HEK293 (cell line): ENCODE data around the gene BDH1.

Experiments
- BCL11A ChIP-seq: fragments of 450-650 bp; formaldehyde crosslinking; IDR thresholded peaks from 2 replicates; pipeline ENCODE4 v1.5.1; 2016; ENCODE audit warnings: low read depth, missing biosample characterization, missing genetic modification characterization
- BCL11B ChIP-seq: fragments of 450-650 bp; formaldehyde crosslinking; IDR thresholded peaks from 2 replicates; pipeline ENCODE4 v1.5.1; 2016; ENCODE audit warnings: low read depth, missing biosample characterization, missing genetic modification characterization
- GLI4 ChIP-seq: fragments of 450-650 bp; formaldehyde crosslinking; IDR thresholded peaks from 2 replicates; pipeline ENCODE4 v1.5.1; 2016; ENCODE audit warnings: missing biosample characterization, missing genetic modification characterization
- GLIS1 ChIP-seq: fragments of 450-650 bp; formaldehyde crosslinking; IDR thresholded peaks from 2 replicates; pipeline ENCODE4 v1.5.1; 2016; ENCODE audit warnings: missing biosample characterization, missing genetic modification characterization
- ZIC2 ChIP-seq: fragments of 450-650 bp; formaldehyde crosslinking; IDR thresholded peaks from 2 replicates; pipeline ENCODE4 v1.5.1; 2016; ENCODE audit warnings: missing biosample characterization, missing genetic modification characterization
- ZNF239 ChIP-seq: fragments of 450-650 bp; formaldehyde crosslinking; IDR thresholded peaks from 2 replicates; pipeline ENCODE4 v1.5.1; 2016; ENCODE audit warnings: missing biosample characterization, missing genetic modification characterization
- ZNF302 ChIP-seq: fragments of 450-650 bp; formaldehyde crosslinking; IDR thresholded peaks from 2 replicates; pipeline ENCODE4 v1.5.1; 2016; ENCODE audit warnings: missing biosample characterization, missing genetic modification characterization, low read depth
- ZNF354C ChIP-seq: fragments of 450-650 bp; formaldehyde crosslinking; IDR thresholded peaks from 2 replicates; pipeline ENCODE4 v1.5.1; 2016; ENCODE audit warnings: missing biosample characterization, missing genetic modification characterization, low read depth, borderline replicate concordance
- ZNF501 ChIP-seq: fragments of 450-650 bp; formaldehyde crosslinking; IDR thresholded peaks from 2 replicates; pipeline ENCODE4 v1.5.1; 2016; ENCODE audit warnings: missing biosample characterization, missing genetic modification characterization
- ZNF707 ChIP-seq: fragments of 450-650 bp; formaldehyde crosslinking; IDR thresholded peaks from 2 replicates; pipeline ENCODE4 v1.5.1; 2016; ENCODE audit warnings: missing biosample characterization, missing genetic modification characterization
- TF ChIP-seq, protein P1 (sequence below): fragments of 450-650 bp; formaldehyde crosslinking; IDR thresholded peaks from 2 replicates; pipeline ENCODE4 v1.5.1; 2016; ENCODE audit warnings: missing biosample characterization, missing genetic modification characterization
- TF ChIP-seq, protein P2 (sequence below): fragments of 450-650 bp; formaldehyde crosslinking; IDR thresholded peaks from 2 replicates; pipeline ENCODE4 v1.5.1; 2017; ENCODE audit warnings: missing biosample characterization, missing genetic modification characterization
- TF ChIP-seq, protein P3 (sequence below): fragments of 450-650 bp; formaldehyde crosslinking; IDR thresholded peaks from 2 replicates; pipeline ENCODE4 v1.5.1; 2016; ENCODE audit warnings: missing biosample characterization, missing genetic modification characterization
- TF ChIP-seq, protein P4 (sequence below): fragments of 450-650 bp; formaldehyde crosslinking; IDR thresholded peaks from 2 replicates; pipeline ENCODE4 v1.5.1; 2016; ENCODE audit warnings: missing biosample characterization, missing genetic modification characterization, low read depth

DNA sequence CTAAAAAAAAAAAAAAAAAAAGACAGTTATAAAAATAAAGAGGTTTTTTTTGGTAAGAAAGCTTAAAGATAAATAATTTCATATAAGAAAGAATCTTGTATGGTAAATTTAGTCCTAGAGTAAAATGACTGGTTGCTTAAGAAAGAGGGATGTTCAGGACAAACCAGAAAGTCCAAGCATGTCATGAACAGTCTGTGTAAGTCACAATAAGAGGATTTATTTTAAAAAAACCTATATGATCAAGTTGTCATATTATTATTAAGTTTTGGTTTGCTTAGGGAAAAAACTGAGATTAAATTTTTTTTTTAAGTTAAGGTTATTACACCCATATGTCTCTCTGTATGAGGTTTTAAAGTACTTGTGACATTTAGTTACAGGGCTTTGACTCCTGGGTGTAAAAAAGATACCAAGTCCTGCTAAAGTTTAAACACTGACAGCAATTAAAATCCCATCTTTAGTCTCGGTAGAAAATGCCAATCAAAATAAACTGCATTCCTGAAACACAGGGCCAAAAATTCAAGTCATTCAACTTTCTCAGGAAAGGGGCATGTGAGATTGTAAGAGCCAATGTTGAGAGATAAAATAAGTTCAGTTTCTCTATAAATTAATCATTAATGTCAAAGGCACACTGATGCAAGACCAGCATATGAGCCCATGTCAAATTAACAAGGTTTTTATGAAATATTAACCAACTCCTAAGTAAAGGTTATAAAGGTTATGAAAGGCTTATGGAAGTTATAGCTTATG is 8.5 kb upstream of the BDH1 start:
- TF ChIP-seq, protein P1, sequence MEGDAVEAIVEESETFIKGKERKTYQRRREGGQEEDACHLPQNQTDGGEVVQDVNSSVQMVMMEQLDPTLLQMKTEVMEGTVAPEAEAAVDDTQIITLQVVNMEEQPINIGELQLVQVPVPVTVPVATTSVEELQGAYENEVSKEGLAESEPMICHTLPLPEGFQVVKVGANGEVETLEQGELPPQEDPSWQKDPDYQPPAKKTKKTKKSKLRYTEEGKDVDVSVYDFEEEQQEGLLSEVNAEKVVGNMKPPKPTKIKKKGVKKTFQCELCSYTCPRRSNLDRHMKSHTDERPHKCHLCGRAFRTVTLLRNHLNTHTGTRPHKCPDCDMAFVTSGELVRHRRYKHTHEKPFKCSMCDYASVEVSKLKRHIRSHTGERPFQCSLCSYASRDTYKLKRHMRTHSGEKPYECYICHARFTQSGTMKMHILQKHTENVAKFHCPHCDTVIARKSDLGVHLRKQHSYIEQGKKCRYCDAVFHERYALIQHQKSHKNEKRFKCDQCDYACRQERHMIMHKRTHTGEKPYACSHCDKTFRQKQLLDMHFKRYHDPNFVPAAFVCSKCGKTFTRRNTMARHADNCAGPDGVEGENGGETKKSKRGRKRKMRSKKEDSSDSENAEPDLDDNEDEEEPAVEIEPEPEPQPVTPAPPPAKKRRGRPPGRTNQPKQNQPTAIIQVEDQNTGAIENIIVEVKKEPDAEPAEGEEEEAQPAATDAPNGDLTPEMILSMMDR (tag by site-specific recombination): no peak
- TF ChIP-seq GLIS1 (tag by site-specific recombination): no peak
- no peak for TF ChIP-seq ZNF501 (tag by site-specific recombination)
- no peak for TF ChIP-seq ZNF239 (tag by site-specific recombination)
- TF ChIP-seq BCL11A (tag by site-specific recombination): no peak
- no peak for TF ChIP-seq GLI4
- TF ChIP-seq ZNF707 (tag by site-specific recombination): no peak
- TF ChIP-seq ZNF354C (tag by site-specific recombination): no peak
- no peak for TF ChIP-seq ZIC2 (tag by site-specific recombination)
- no peak for TF ChIP-seq ZNF302 (tag by site-specific recombination)
- TF ChIP-seq, protein P2, sequence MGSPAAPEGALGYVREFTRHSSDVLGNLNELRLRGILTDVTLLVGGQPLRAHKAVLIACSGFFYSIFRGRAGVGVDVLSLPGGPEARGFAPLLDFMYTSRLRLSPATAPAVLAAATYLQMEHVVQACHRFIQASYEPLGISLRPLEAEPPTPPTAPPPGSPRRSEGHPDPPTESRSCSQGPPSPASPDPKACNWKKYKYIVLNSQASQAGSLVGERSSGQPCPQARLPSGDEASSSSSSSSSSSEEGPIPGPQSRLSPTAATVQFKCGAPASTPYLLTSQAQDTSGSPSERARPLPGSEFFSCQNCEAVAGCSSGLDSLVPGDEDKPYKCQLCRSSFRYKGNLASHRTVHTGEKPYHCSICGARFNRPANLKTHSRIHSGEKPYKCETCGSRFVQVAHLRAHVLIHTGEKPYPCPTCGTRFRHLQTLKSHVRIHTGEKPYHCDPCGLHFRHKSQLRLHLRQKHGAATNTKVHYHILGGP (tag by site-specific recombination): no peak
- TF ChIP-seq, protein P3, sequence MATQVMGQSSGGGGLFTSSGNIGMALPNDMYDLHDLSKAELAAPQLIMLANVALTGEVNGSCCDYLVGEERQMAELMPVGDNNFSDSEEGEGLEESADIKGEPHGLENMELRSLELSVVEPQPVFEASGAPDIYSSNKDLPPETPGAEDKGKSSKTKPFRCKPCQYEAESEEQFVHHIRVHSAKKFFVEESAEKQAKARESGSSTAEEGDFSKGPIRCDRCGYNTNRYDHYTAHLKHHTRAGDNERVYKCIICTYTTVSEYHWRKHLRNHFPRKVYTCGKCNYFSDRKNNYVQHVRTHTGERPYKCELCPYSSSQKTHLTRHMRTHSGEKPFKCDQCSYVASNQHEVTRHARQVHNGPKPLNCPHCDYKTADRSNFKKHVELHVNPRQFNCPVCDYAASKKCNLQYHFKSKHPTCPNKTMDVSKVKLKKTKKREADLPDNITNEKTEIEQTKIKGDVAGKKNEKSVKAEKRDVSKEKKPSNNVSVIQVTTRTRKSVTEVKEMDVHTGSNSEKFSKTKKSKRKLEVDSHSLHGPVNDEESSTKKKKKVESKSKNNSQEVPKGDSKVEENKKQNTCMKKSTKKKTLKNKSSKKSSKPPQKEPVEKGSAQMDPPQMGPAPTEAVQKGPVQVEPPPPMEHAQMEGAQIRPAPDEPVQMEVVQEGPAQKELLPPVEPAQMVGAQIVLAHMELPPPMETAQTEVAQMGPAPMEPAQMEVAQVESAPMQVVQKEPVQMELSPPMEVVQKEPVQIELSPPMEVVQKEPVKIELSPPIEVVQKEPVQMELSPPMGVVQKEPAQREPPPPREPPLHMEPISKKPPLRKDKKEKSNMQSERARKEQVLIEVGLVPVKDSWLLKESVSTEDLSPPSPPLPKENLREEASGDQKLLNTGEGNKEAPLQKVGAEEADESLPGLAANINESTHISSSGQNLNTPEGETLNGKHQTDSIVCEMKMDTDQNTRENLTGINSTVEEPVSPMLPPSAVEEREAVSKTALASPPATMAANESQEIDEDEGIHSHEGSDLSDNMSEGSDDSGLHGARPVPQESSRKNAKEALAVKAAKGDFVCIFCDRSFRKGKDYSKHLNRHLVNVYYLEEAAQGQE (tag by site-specific recombination): no peak
- TF ChIP-seq BCL11B (tag by site-specific recombination): no peak
- TF ChIP-seq, protein P4, sequence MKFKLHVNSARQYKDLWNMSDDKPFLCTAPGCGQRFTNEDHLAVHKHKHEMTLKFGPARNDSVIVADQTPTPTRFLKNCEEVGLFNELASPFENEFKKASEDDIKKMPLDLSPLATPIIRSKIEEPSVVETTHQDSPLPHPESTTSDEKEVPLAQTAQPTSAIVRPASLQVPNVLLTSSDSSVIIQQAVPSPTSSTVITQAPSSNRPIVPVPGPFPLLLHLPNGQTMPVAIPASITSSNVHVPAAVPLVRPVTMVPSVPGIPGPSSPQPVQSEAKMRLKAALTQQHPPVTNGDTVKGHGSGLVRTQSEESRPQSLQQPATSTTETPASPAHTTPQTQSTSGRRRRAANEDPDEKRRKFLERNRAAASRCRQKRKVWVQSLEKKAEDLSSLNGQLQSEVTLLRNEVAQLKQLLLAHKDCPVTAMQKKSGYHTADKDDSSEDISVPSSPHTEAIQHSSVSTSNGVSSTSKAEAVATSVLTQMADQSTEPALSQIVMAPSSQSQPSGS (tag by site-specific recombination): no peak
